HepG2 (cell line): ENCODE data around the gene NCAM2.

Source experiments
- CTCF ChIP-seq: sonication (generic); formaldehyde crosslinking; IDR thresholded peaks from 2 replicates; pipeline ENCODE4 v1.5.0; 2020; ENCODE audit warnings: mild to moderate bottlenecking, missing genetic modification reagents, moderate library complexity
- EZH2 ChIP-seq: conservative IDR thresholded peaks from 2 replicates; pipeline ENCODE4 v1.6.1; 2012; ENCODE audit warnings: mild to moderate bottlenecking, low read depth, low read length, moderate library complexity
- FOXK2 ChIP-seq: fragments of 450-650 bp; IDR thresholded peaks from 2 replicates; pipeline ENCODE4 v1.6.1; 2016
- JUND ChIP-seq: sonication (generic); formaldehyde crosslinking; IDR thresholded peaks from 2 replicates; pipeline ENCODE4 v1.8.0; 2022; ENCODE audit warnings: mild to moderate bottlenecking, missing genetic modification reagents
- NR2C2 ChIP-seq: sonication (generic); formaldehyde crosslinking; IDR thresholded peaks from 2 replicates; pipeline ENCODE4 v1.4.0; 2020; ENCODE audit warnings: missing genetic modification reagents, mild to moderate bottlenecking, moderate library complexity, borderline replicate concordance
- POLR2AphosphoS5 ChIP-seq: IDR thresholded peaks from 2 replicates; pipeline ENCODE4 v1.6.1; 2012; ENCODE audit warnings: low read depth, low read length
- THAP11 ChIP-seq: IDR thresholded peaks from 2 replicates; pipeline ENCODE4 v1.6.1; 2016; ENCODE audit warnings: missing biosample characterization, missing genetic modification reagents

GRCh38 chr21:21163904-21164303, 165.7 kb downstream of the NCAM2 start:
- no peak for TF ChIP-seq POLR2AphosphoS5
- TF ChIP-seq FOXK2 = no peak
- TF ChIP-seq EZH2 = no peak
- TF ChIP-seq JUND (CRISPR knock-in tag) = no peak
- no peak for TF ChIP-seq THAP11
- no peak for TF ChIP-seq NR2C2
- TF ChIP-seq CTCF (CRISPR knock-in tag) = no peak; the same call in 1 of the 2 replicates
